ENCODE data around the gene DISP2.

DISP2 gene

GRCh38 chr15:40409366-40409765 lies 51.3 kb downstream of the DISP2 start:
- peaks cover 55% of the 10 kb centered on the region for H3K36me3 ChIP-seq (ENCODE audit: insufficient read depth, low read length)
- no peak overlapping the region for H2AFZ ChIP-seq (ENCODE audit: low read depth, low read length)
- no peaks in the 10 kb centered on the region for H3K27me3 ChIP-seq (ENCODE audit: insufficient read depth, low read length)
- no peak overlapping the region for H3K4me3 ChIP-seq (ENCODE audit: low read length)
- no peaks in the 10 kb centered on the region for H3K9me3 ChIP-seq (ENCODE audit: low read length)
- H3K4me1 ChIP-seq (ENCODE audit: insufficient read depth, low read length) = peaks cover 21% of the 10 kb centered on the region

DNA sequence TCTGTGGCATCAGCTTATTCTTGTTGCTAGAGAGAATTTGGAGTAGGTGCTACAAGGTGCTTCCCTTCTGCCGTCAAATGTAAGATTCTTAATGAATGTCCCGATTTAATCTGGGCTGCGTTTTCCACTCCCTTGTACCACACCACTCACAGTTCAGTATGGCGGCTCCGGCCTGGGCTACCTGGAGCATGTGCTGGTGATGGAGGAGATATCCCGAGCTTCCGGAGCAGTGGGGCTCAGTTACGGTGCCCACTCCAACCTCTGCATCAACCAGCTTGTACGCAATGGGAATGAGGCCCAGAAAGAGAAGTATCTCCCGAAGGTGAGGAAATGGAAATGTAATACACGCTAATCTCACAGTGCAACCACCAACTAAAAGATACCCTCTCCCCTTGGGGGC lies 52.5 kb downstream of the DISP2 start:
- no peaks in the 10 kb centered on the region for H3K27me3 ChIP-seq (ENCODE audit: insufficient read depth, low read length)
- H3K36me3 ChIP-seq (ENCODE audit: insufficient read depth, low read length) = peaks cover 66% of the 10 kb centered on the region
- no peak overlapping the region for H2AFZ ChIP-seq (ENCODE audit: low read depth, low read length)
- no peak overlapping the region for H3K4me3 ChIP-seq (ENCODE audit: low read length)
- H3K9me3 ChIP-seq (ENCODE audit: low read length) = no peaks in the 10 kb centered on the region
- peaks cover 17% of the 10 kb centered on the region for H3K4me1 ChIP-seq (ENCODE audit: insufficient read depth, low read length)

DNA sequence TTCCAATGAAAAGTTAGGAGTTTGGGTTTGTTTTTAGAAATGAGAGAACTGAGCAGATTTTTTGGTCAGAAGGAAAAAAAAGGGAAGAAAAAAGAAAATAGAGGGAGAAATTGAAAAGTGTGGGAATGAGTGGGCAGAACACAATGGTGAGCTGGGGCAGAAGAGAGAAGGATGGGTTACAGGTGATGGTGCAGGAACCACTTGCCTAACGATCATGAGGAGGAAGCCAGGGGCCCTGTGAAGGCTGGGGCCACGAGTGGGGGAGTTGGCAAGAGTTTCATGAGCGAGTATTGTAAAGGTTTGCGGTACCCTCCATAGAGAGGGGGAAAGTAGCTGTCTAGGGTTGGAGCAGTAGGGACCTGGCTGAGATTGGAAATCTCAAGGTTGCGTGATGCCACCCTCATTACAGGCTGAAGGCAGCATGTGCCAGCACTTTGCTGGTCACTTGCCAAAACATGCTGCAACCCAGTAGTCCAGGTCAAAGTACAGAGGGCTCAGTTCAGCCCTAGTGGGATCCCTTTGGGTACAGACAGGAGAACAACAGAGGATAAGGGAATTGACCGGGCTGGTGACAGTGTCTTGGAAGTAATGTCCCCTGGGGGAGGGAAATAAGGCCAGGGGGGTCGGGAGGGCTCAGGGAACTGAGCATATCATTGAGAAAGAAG lies 54.2 kb downstream of the DISP2 start:
- no peaks in the 10 kb centered on the region for H3K9me3 ChIP-seq (ENCODE audit: low read length)
- H2AFZ ChIP-seq (ENCODE audit: low read depth, low read length) = no peak overlapping the region
- no peak overlapping the region for H3K4me3 ChIP-seq (ENCODE audit: low read length)
- peaks cover 8% of the 10 kb centered on the region for H3K4me1 ChIP-seq (ENCODE audit: insufficient read depth, low read length)
- H3K27me3 ChIP-seq (ENCODE audit: insufficient read depth, low read length) = no peaks in the 10 kb centered on the region
- peaks cover 73% of the 10 kb centered on the region for H3K36me3 ChIP-seq (ENCODE audit: insufficient read depth, low read length)

GRCh38 chr15:40413036-40413435 lies 55.0 kb downstream of the DISP2 start:
- H3K4me1 ChIP-seq (ENCODE audit: insufficient read depth, low read length) = no peaks in the 10 kb centered on the region
- H3K4me3 ChIP-seq (ENCODE audit: low read length) = no peak overlapping the region
- H3K9me3 ChIP-seq (ENCODE audit: low read length) = no peaks in the 10 kb centered on the region
- no peaks in the 10 kb centered on the region for H3K27me3 ChIP-seq (ENCODE audit: insufficient read depth, low read length)
- H3K36me3 ChIP-seq (ENCODE audit: insufficient read depth, low read length) = peaks cover 70% of the 10 kb centered on the region
- no peak overlapping the region for H2AFZ ChIP-seq (ENCODE audit: low read depth, low read length)

DNA sequence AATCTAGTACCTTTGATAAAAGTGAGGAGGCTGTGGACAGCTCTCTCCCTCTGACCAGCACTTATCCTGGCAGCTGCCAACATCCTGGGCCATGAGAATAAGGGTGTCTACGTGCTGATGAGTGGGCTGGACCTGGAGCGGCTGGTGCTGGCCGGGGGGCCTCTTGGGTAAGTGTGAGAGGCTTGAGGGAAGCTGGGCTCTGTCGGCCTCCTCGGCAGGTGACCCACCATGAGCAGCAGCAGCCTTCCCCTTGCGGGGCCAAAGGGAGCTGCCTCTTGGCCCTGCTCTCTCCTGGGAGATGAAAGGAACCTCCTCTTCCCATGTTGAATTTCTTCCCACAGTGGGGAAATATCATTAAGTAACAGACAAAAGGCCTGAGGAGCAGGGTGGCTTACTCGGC lies 56.8 kb downstream of the DISP2 start:
- no peaks in the 10 kb centered on the region for H3K27me3 ChIP-seq (ENCODE audit: insufficient read depth, low read length)
- no peak overlapping the region for H2AFZ ChIP-seq (ENCODE audit: low read depth, low read length)
- no peaks in the 10 kb centered on the region for H3K9me3 ChIP-seq (ENCODE audit: low read length)
- H3K36me3 ChIP-seq (ENCODE audit: insufficient read depth, low read length) = peaks cover 67% of the 10 kb centered on the region
- no peak overlapping the region for H3K4me3 ChIP-seq (ENCODE audit: low read length)
- no peaks in the 10 kb centered on the region for H3K4me1 ChIP-seq (ENCODE audit: insufficient read depth, low read length)

GRCh38 chr15:40415226-40415625 lies 57.2 kb downstream of the DISP2 start:
- Histone ChIP-seq H3K27me3 (ENCODE audit: insufficient read depth, low read length) (no peaks in the 10 kb centered on the region), H2AFZ (ENCODE audit: low read depth, low read length) (no peak overlapping the region), H3K4me1 (ENCODE audit: insufficient read depth, low read length) (no peaks in the 10 kb centered on the region), H3K9me3 (ENCODE audit: low read length) (no peaks in the 10 kb centered on the region), H3K36me3 (ENCODE audit: insufficient read depth, low read length) (peaks cover 63% of the 10 kb centered on the region), H3K4me3 (ENCODE audit: low read length) (no peak overlapping the region)

- no peak overlapping the region for H3K4me3 ChIP-seq (ENCODE audit: low read length)
- H3K9me3 ChIP-seq (ENCODE audit: low read length) = no peaks in the 10 kb centered on the region
- peaks cover 55% of the 10 kb centered on the region for H3K36me3 ChIP-seq (ENCODE audit: insufficient read depth, low read length)
- no peaks in the 10 kb centered on the region for H3K27me3 ChIP-seq (ENCODE audit: insufficient read depth, low read length)
- no peak overlapping the region for H2AFZ ChIP-seq (ENCODE audit: low read depth, low read length)
- H3K4me1 ChIP-seq (ENCODE audit: insufficient read depth, low read length) = no peaks in the 10 kb centered on the region
These were observed 58.0 kb downstream of the DISP2 start for GRCh38 chr15:40416056-40416455.

- Histone ChIP-seq H3K4me1 (ENCODE audit: insufficient read depth, low read length) (no peaks in the 10 kb centered on the region), H3K36me3 (ENCODE audit: insufficient read depth, low read length) (peaks cover 35% of the 10 kb centered on the region), H3K4me3 (ENCODE audit: low read length) (no peak overlapping the region), H2AFZ (ENCODE audit: low read depth, low read length) (no peak overlapping the region), H3K9me3 (ENCODE audit: low read length) (no peaks in the 10 kb centered on the region), H3K27me3 (ENCODE audit: insufficient read depth, low read length) (no peaks in the 10 kb centered on the region)
These were observed 60.1 kb downstream of the DISP2 start for GRCh38 chr15:40418126-40418525.

DNA sequence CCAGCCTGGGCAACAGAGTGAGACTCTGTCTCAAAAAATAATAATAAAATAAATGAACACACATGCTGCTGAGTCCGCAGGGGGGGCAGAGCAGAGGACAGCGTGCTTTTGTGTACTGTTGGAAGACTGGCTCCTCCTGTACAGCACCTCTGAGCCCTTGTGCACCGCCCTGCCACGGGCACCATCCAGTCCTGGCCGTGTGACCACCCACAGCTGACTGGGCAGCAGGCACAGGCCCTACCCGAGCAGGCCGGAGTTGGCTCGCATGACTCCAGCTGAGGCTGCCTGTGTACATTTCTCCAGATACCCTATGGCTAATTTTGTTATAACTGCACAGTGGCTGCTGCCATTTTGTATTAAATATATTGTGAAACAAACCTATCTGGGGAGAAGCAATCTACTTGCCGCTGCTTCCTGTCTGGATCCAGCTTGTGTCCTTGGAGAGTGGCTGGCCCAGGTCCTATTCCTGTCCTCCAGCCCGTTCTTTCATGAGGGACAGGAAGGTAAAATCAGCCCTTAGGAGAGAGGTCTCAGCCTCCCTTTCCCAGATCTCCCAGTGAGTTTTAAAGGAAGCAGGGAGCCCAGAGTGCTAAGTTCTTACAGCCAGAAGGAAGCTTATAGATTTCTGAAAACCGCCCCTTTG lies 62.2 kb downstream of the DISP2 start:
- Histone ChIP-seq H3K9me3 (ENCODE audit: low read length) (no peaks in the 10 kb centered on the region), H3K36me3 (ENCODE audit: insufficient read depth, low read length) (peaks cover 20% of the 10 kb centered on the region), H3K27me3 (ENCODE audit: insufficient read depth, low read length) (no peaks in the 10 kb centered on the region), H2AFZ (ENCODE audit: low read depth, low read length) (no peak overlapping the region), H3K4me3 (ENCODE audit: low read length) (no peak overlapping the region), H3K4me1 (ENCODE audit: insufficient read depth, low read length) (no peaks in the 10 kb centered on the region)

DNA sequence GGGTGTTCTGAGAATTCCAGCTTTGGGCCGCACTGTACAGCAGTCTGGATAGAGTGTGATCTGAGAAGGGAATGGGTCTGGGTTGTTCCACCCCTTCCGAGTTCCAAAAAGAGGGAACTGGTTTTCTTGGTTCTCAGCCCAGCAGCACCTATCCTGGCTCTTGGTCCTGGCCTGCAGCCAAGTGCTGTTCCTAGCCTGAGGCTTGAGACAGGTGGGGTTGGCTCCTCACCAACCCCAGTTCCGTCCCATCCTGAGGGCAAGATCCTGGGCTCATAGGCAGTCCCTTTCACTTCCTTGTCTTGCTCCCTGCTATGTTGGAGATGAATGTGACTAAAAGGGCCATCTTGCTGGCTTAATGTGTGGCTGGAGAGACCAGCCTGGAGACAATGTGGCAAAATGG lies 62.8 kb downstream of the DISP2 start:
- no peak overlapping the region for H3K4me3 ChIP-seq (ENCODE audit: low read length)
- H2AFZ ChIP-seq (ENCODE audit: low read depth, low read length) = no peak overlapping the region
- no peaks in the 10 kb centered on the region for H3K9me3 ChIP-seq (ENCODE audit: low read length)
- no peaks in the 10 kb centered on the region for H3K4me1 ChIP-seq (ENCODE audit: insufficient read depth, low read length)
- H3K36me3 ChIP-seq (ENCODE audit: insufficient read depth, low read length) = peaks cover 14% of the 10 kb centered on the region
- H3K27me3 ChIP-seq (ENCODE audit: insufficient read depth, low read length) = no peaks in the 10 kb centered on the region

DNA sequence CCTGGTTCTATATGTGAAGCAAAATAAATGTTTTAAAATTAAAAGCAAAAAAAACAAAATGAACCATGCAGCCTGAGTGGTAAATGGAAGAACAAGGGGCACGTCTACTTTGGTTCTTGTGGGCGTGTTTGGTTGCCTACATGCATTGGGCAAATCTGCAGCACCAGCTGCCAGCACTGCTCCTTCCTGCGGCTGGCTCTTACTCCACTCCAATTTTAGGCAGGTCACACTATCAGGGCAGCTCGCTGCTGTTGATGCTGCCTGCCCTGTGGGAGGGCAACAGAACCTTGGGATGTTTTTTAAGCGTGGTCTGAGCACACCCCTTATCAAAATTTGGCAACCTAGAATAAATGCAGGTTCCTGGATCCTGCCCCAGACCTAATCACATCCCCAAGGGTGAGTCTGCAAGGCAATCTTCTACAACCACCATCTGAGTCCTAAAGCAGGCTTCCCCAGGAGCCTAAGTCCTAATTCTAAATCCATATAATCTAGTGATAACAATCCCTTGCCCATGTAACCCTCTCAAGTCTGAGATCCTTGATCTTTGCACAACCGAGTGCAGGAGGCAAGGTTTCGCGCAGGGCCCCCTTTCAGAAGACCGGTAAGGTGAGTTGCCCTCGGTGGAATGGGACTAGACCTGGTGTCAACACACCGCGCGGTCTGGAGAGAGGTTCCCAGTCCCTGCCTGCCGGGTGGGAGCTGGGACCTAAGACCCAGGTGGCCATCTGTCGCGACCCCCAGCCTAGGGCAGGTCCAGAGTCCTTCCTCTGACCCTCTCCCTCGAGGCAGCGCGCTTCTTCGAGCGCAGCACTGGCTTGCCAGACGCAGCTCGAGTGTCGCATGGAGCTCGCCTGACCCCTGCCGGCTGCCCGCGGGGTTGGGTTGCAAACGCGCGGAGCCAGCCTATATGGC lies 63.5 kb downstream of the DISP2 start:
- H3K27me3 ChIP-seq (ENCODE audit: insufficient read depth, low read length) = no peaks in the 10 kb centered on the region
- no peaks in the 10 kb centered on the region for H3K9me3 ChIP-seq (ENCODE audit: low read length)
- no peaks in the 10 kb centered on the region for H3K4me1 ChIP-seq (ENCODE audit: insufficient read depth, low read length)
- peaks cover 10% of the 10 kb centered on the region for H3K36me3 ChIP-seq (ENCODE audit: insufficient read depth, low read length)
- H2AFZ ChIP-seq (ENCODE audit: low read depth, low read length) = no peak overlapping the region
- no peak overlapping the region for H3K4me3 ChIP-seq (ENCODE audit: low read length)

DNA sequence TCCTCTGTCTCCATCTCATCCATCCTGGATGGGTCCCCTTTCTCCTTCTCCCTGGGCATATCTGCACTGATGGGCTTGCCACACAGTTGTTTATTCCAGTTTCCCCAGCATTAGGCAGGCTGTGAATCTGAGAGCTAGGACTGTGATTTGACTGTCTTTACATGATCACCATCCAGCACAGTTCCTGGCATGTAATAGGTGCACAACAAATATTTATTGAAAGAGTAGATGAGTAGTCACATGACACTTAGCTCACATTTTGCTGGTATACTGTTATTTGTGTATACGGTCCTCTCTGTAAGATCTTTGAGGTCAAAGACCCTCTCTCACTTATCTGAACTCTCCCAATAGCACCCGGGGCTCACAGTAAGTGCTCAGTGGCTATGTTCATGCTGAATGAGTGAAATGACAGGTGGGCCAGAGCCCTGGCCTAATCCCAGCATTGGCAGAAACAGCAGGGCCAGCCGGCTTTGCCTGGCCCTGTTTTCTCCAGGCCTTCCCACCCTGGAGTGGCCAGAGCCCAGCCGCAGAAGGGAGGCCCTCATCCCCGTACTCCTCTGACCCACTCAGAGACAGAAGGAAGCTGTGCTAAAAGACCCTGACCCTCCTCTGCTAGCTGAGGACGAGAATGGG lies 66.6 kb downstream of the DISP2 start:
- Histone ChIP-seq H3K4me3 (ENCODE audit: low read length) (no peak overlapping the region), H2AFZ (ENCODE audit: low read depth, low read length) (no peak overlapping the region), H3K27me3 (ENCODE audit: insufficient read depth, low read length) (no peaks in the 10 kb centered on the region), H3K36me3 (ENCODE audit: insufficient read depth, low read length) (no peaks in the 10 kb centered on the region), H3K9me3 (ENCODE audit: low read length) (no peaks in the 10 kb centered on the region), H3K4me1 (ENCODE audit: insufficient read depth, low read length) (no peaks in the 10 kb centered on the region)

GRCh38 chr15:40425681-40426080 lies 67.7 kb downstream of the DISP2 start:
- Histone ChIP-seq H3K4me3 (ENCODE audit: low read length) (no peak overlapping the region), H3K9me3 (ENCODE audit: low read length) (no peaks in the 10 kb centered on the region), H2AFZ (ENCODE audit: low read depth, low read length) (no peak overlapping the region)

More at GRCh38 chr15:40425681-40426080, 67.7 kb downstream of the DISP2 start:
- Histone ChIP-seq H3K27me3 (ENCODE audit: insufficient read depth, low read length) (no peaks in the 10 kb centered on the region), H3K36me3 (ENCODE audit: insufficient read depth, low read length) (no peaks in the 10 kb centered on the region), H3K4me1 (ENCODE audit: insufficient read depth, low read length) (no peaks in the 10 kb centered on the region)

Data from neuron (in vitro differentiated cells).